Measurements from ENCODE around the gene SPATS2L. TPM values are rescaled to one million over a fixed set of nuclear protein-coding genes. Genes with fewer than 3 reads are reported as not detected.
A peak's percentile ranks its signal among the peaks of the same experiment; 100 is the strongest.

The SPATS2L gene
- polyA plus RNA-seq, 4 donors: 66.7 to 104 (median 96.0) TPM

DNA sequence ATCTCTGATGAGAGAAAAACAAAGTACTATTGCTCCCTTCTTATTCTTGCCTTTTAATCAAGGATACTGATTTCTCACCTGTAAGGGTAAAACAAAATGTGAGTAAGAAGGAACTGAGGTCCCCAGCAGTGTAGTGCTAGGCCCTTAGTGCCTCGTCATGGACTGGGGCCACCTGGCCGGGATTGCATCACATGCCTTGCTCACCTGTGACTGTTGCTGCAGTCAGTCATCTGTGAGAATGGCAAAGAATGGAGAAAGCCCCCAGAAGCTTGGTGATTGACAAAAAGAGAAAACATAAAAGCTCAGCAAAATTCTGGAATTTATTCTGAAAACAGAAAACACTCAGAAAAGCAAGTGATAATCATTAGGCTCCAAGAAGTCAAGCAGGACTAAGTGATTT, 63.4 kb downstream of the SPATS2L start:
- Histone ChIP-seq H3K4me1 (ENCODE audit: control insufficient read depth in 3 of 3, insufficient read depth in 2 of 3, low read depth in 1 of 3, low read length in 2 of 3) (peaks cover 1 to 11% (median 2%) of the 10 kb centered on the region in 3 donors), H3K27ac (ENCODE audit: low read depth in 1 of 3, low read length in 2 of 3) (no peak overlapping the region), H3K4me3 (ENCODE audit: low read depth in 1 of 3, low read length in 3 of 3) (no peak overlapping the region), H3K27me3 (ENCODE audit: control insufficient read depth in 3 of 3, insufficient read depth in 3 of 3, low read length in 3 of 3) (no peaks in the 10 kb centered on the region), H3K36me3 (ENCODE audit: control insufficient read depth in 3 of 3, insufficient read depth in 2 of 3, low read depth in 1 of 3, low read length in 3 of 3) (no peaks in the 10 kb centered on the region), H3K9me3 (ENCODE audit: control insufficient read depth in 2 of 2, insufficient read depth in 1 of 2, low read depth in 1 of 2, low read length in 1 of 2) (no peaks in the 10 kb centered on the region)
- DNase-seq (peak in 1 of 2 donors; percentile 60), FAIRE-seq (no peak)
- WGBS, 3 donors: 32 to 43% (median 42%) methylated on average over 2 of the region's 2 CpGs

DNA sequence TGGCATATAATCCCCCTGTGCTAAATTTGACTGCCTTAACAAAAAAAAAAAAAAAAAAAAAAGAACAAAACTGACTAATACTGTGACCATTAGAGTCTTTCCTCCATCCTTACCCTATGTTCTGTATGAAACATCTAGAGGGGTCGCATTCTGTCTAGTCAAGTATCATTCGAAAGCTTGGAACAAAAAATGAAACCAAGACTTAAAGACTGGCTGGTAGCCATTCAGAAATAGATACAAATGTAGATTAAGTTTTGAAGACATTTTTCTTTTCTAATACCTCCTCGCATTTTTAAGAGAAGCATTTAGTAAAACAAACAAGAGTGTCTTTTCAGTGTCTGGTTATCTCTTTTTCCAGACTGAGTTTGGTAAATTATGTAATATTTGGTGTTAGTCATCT, 66.7 kb downstream of the SPATS2L start:
- no peak overlapping the region for H3K4me3 ChIP-seq (ENCODE audit: low read depth in 1 of 3, low read length in 3 of 3)
- H3K27ac ChIP-seq (ENCODE audit: low read depth in 1 of 3, low read length in 2 of 3): peak overlapping the region in 1 of 3 donors; percentile 80
- DNase-seq: no peak
- H3K4me1 ChIP-seq (ENCODE audit: control insufficient read depth in 3 of 3, insufficient read depth in 2 of 3, low read depth in 1 of 3, low read length in 2 of 3): peaks cover 7 to 41% (median 15%) of the 10 kb centered on the region in 3 donors
- WGBS, 3 donors: 60 to 88% (median 65%) methylated on average over 3 of the region's 3 CpGs
- H3K36me3 ChIP-seq (ENCODE audit: control insufficient read depth in 3 of 3, insufficient read depth in 2 of 3, low read depth in 1 of 3, low read length in 3 of 3): no peaks in the 10 kb centered on the region
- FAIRE-seq: no peak
- H3K9me3 ChIP-seq (ENCODE audit: control insufficient read depth in 2 of 2, insufficient read depth in 1 of 2, low read depth in 1 of 2, low read length in 1 of 2): no peaks in the 10 kb centered on the region
- no peaks in the 10 kb centered on the region for H3K27me3 ChIP-seq (ENCODE audit: control insufficient read depth in 3 of 3, insufficient read depth in 3 of 3, low read length in 3 of 3)

DNA sequence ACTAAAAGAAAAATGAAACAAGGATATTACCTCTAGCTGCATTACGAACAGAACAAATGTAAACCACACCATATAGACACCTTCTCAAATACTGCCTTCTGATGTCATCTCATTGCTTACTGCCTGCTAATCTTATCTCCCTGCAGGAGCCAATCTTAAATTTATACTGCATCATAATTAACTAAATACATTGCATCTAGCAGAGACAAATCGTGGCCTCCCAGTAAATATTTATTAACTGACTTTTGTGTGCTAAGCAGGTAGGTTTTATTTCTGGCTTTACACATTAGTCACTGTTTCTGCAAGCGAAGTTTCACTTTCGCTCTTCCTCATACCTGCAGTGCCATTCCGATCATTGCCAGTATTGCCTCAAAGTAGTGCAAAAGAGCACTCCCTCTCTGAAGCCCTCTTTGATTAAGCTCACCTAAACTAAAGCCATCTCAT, 67.5 kb downstream of the SPATS2L start:
- DNase-seq (peak; percentile 84 to 89), FAIRE-seq (no peak)
- Histone ChIP-seq H3K9me3 (ENCODE audit: control insufficient read depth in 2 of 2, insufficient read depth in 1 of 2, low read depth in 1 of 2, low read length in 1 of 2) (no peaks in the 10 kb centered on the region), H3K36me3 (ENCODE audit: control insufficient read depth in 3 of 3, insufficient read depth in 2 of 3, low read depth in 1 of 3, low read length in 3 of 3) (no peaks in the 10 kb centered on the region), H3K27ac (ENCODE audit: low read depth in 1 of 3, low read length in 2 of 3) (peak overlapping the region; percentile 69 to 80 (median 77)), H3K27me3 (ENCODE audit: control insufficient read depth in 3 of 3, insufficient read depth in 3 of 3, low read length in 3 of 3) (no peaks in the 10 kb centered on the region), H3K4me1 (ENCODE audit: control insufficient read depth in 3 of 3, insufficient read depth in 2 of 3, low read depth in 1 of 3, low read length in 2 of 3) (peaks cover 7 to 47% (median 18%) of the 10 kb centered on the region in 3 donors), H3K4me3 (ENCODE audit: low read depth in 1 of 3, low read length in 3 of 3) (peak overlapping the region in 2 of 3 donors; percentile 5 to 17)
- 7 to 32% (median 15%) methylated on average over 5 of the region's 5 CpGs for WGBS, 3 donors

DNA sequence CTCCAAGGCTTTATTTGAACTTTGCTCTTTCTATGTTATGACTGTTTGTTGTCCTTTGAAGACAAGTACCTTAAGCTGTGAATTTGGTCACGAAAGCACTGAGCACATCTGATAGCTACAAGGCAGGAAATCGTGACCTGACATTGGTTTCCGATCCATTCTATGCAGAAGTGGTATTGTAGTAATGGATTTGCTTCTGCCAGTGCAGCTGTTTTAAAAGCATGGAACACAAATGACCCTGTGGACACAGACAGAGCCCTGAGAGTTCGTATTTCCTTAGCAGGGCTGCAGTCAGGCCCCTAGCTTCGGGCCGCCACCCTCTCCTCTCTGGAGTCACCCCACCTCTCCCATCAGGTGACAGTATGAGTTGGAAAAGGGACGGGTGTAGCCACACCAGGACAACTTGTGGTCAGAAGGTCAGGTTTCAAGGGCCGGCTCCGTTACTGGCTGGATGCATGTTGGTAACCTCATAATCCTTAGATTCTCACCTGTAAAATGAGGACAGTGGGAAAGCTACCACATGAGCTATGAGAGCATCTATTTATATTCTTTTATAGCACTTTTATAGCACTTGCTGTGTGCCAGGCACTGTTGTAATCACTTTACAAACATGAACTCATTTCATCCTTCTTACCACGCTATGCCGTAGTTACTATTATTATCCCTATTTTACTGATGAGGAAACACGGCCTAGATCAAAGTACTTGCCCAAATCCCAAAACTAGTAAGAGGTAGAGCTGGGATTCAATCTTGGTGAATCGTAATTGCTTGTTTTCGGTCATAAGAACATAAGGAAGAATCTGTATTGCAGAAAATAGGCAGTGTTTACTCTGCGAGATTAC, 70.2 kb downstream of the SPATS2L start:
- DNase-seq (peak; percentile 75 to 77), FAIRE-seq (no peak)

DNA sequence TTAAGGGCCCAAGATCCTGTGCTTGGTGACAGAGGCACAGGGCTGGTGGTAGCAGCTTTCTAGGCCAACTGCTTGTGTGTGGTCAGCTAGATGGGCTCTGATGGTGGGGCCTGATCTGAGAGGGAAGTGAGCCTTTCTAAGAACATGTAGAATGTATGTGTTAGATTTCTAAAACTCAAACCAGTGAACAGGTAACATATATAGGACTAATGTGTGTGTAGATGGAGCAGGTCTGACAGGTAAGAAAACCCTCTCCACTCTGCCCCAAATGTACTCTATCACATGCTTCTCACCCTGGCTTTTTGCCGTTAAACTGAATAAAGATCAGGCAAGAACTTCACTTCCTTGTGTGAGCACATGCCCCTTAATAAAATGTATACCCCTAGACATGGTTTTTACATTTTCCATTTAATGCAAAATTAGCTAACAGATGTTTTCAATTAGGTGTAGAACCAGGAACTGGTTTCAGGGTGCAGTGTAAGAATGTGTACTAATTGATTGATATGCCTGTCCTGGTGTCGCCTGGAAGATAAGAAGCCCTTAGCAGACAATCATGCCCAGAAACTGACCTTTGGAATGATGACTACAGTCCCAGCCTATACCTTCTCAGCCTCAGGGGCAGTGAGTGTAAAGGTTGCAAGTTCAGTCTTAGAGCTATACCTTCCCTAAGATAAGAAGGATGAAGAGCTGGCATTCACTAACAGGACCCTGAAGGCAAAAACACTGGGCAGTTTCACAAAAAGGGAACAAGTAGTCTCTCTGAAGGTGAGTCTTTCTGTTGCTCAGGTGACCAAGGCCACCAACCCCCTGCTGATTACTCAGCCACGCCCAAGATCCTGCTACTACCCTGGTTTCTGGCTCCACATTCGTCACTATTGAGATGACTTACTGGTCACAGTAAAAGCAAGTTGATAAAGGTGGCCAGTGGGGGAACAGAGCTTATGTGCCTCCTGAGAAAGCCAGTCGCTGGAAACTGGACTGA, 71.2 kb downstream of the SPATS2L start:
- Histone ChIP-seq H3K36me3 (ENCODE audit: control insufficient read depth in 3 of 3, insufficient read depth in 2 of 3, low read depth in 1 of 3, low read length in 3 of 3) (peaks cover 0 to 3% (median 0%) of the 10 kb centered on the region in 3 donors), H3K4me3 (ENCODE audit: low read depth in 1 of 3, low read length in 3 of 3) (peak overlapping the region; percentile 21 to 55 (median 35)), H3K4me1 (ENCODE audit: control insufficient read depth in 3 of 3, insufficient read depth in 2 of 3, low read depth in 1 of 3, low read length in 2 of 3) (peaks cover 10 to 76% (median 24%) of the 10 kb centered on the region in 3 donors), H3K27me3 (ENCODE audit: control insufficient read depth in 3 of 3, insufficient read depth in 3 of 3, low read length in 3 of 3) (no peaks in the 10 kb centered on the region), H3K27ac (ENCODE audit: low read depth in 1 of 3, low read length in 2 of 3) (peak overlapping the region; percentile 92 to 99 (median 95)), H3K9me3 (ENCODE audit: control insufficient read depth in 2 of 2, insufficient read depth in 1 of 2, low read depth in 1 of 2, low read length in 1 of 2) (no peaks in the 10 kb centered on the region)
- no peak for FAIRE-seq
- DNase-seq: peak; percentile 96 to 99
- WGBS, 3 donors: 19 to 63% (median 28%) methylated on average over 5 of the region's 5 CpGs

More for the DNA sequence above, 70.2 kb downstream of the SPATS2L start:
- H3K4me1 ChIP-seq (ENCODE audit: control insufficient read depth in 3 of 3, insufficient read depth in 2 of 3, low read depth in 1 of 3, low read length in 2 of 3): peaks cover 10 to 74% (median 24%) of the 10 kb centered on the region in 3 donors
- peaks cover 0 to under 1% (median 0%) of the 10 kb centered on the region in 3 donors for H3K36me3 ChIP-seq (ENCODE audit: control insufficient read depth in 3 of 3, insufficient read depth in 2 of 3, low read depth in 1 of 3, low read length in 3 of 3)
- no peaks in the 10 kb centered on the region for H3K27me3 ChIP-seq (ENCODE audit: control insufficient read depth in 3 of 3, insufficient read depth in 3 of 3, low read length in 3 of 3)
- no peak overlapping the region for H3K4me3 ChIP-seq (ENCODE audit: low read depth in 1 of 3, low read length in 3 of 3)
- no peaks in the 10 kb centered on the region for H3K9me3 ChIP-seq (ENCODE audit: control insufficient read depth in 2 of 2, insufficient read depth in 1 of 2, low read depth in 1 of 2, low read length in 1 of 2)
- WGBS, 3 donors: 20 to 52% (median 39%) methylated on average over 15 of the region's 15 CpGs
- H3K27ac ChIP-seq (ENCODE audit: low read depth in 1 of 3, low read length in 2 of 3): peak overlapping the region; percentile 92 to 99 (median 95)

DNA sequence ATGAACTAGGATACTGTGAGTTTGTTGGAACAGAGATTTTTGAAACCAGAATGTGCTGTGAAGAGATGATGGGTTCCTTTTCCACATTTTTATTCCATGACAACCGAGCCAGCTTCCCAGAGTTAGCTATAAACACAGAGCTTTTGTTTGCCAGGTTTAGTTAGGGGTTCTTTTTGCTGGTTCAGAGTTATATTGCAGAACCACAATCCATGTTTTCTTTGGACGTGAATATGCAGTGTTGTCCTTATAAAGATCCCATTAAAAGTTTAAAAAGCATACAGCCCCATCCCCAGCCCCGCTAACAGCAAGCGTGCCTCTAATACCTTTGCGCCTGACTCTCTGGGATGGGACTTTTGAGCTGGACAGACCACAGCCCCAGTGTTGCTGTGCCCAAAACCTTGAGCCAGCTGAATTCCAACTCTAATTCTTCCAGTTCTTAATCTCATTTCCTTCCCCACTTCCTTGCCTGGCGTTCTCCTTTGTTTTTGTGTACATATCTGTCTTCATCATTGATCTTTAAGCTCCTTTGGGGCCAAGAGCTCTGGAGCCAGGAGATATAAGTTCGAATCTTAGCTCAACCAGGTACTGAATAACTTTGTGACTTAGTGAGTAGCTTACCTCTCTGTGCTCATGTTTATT, 72.3 kb downstream of the SPATS2L start:
- Histone ChIP-seq H3K27ac (ENCODE audit: low read depth in 1 of 3, low read length in 2 of 3) (peak overlapping the region; percentile 78 to 99 (median 95)), H3K27me3 (ENCODE audit: control insufficient read depth in 3 of 3, insufficient read depth in 3 of 3, low read length in 3 of 3) (no peaks in the 10 kb centered on the region), H3K36me3 (ENCODE audit: control insufficient read depth in 3 of 3, insufficient read depth in 2 of 3, low read depth in 1 of 3, low read length in 3 of 3) (peaks cover 0 to 5% (median 0%) of the 10 kb centered on the region in 3 donors), H3K4me1 (ENCODE audit: control insufficient read depth in 3 of 3, insufficient read depth in 2 of 3, low read depth in 1 of 3, low read length in 2 of 3) (peaks cover 12 to 78% (median 24%) of the 10 kb centered on the region in 3 donors), H3K4me3 (ENCODE audit: low read depth in 1 of 3, low read length in 3 of 3) (peak overlapping the region in 2 of 3 donors; percentile 35 to 55), H3K9me3 (ENCODE audit: control insufficient read depth in 2 of 2, insufficient read depth in 1 of 2, low read depth in 1 of 2, low read length in 1 of 2) (no peaks in the 10 kb centered on the region)
- WGBS, 3 donors: 53 to 66% (median 57%) methylated on average over 7 of the region's 7 CpGs
- FAIRE-seq (no peak), DNase-seq (peak in 1 of 2 donors; percentile 45)

DNA sequence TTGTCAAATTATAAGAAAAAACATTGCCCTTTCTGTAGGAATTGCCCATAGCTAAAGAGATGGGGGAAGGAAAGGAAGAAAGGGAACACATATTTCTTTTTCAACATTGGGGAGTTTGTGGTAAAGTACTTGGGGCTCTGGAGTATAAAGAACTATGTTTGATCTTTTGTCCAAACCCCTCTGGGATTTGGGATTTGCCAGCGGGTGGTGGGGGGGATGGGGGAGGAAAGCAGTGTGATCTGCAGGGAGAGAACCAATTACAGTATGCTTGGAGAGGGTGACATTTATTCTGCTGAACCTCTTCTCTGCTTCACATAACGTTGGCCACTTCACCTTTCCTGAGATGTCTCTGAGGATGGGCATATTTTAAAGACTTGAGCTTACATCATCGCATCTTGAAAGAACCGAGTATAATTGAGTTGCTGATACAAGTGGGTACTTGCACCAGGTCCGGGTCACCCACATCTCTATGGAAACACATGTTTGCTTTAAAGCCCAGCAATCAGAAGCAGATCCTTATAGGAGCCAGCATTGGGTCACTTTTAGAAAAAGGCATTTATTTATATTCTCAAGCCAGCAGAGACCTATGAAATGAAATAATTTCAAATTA, 73.1 kb downstream of the SPATS2L start:
- DNase-seq (peak in 1 of 2 donors; percentile 26), FAIRE-seq (no peak)
- Histone ChIP-seq H3K9me3 (ENCODE audit: control insufficient read depth in 2 of 2, insufficient read depth in 1 of 2, low read depth in 1 of 2, low read length in 1 of 2) (no peaks in the 10 kb centered on the region), H3K4me3 (ENCODE audit: low read depth in 1 of 3, low read length in 3 of 3) (peak overlapping the region; percentile 17 to 55 (median 35)), H3K27ac (ENCODE audit: low read depth in 1 of 3, low read length in 2 of 3) (peak overlapping the region; percentile 78 to 99 (median 95)), H3K4me1 (ENCODE audit: control insufficient read depth in 3 of 3, insufficient read depth in 2 of 3, low read depth in 1 of 3, low read length in 2 of 3) (peaks cover 12 to 73% (median 22%) of the 10 kb centered on the region in 3 donors), H3K36me3 (ENCODE audit: control insufficient read depth in 3 of 3, insufficient read depth in 2 of 3, low read depth in 1 of 3, low read length in 3 of 3) (peaks cover 0 to 5% (median 0%) of the 10 kb centered on the region in 3 donors), H3K27me3 (ENCODE audit: control insufficient read depth in 3 of 3, insufficient read depth in 3 of 3, low read length in 3 of 3) (no peaks in the 10 kb centered on the region)
- 73 to 76% (median 75%) methylated on average over 5 of the region's 5 CpGs for WGBS, 3 donors
